ENCODE data around the gene GMIP.

Gene GMIP

GRCh38 chr19:19636573-19637185, 6.8 kb downstream of the GMIP start:
- DNase-seq (ENCODE audit: low read depth in 2 of 2): no peak

- no peak for DNase-seq (ENCODE audit: low read depth in 2 of 2)
These were observed 8.1 kb downstream of the GMIP start for GRCh38 chr19:19635313-19635702.

GRCh38 chr19:19634516-19635312, 8.7 kb downstream of the GMIP start:
- DNase-seq (ENCODE audit: low read depth in 2 of 2): no peak

GRCh38 chr19:19633711-19634515, 9.5 kb downstream of the GMIP start:
- DNase-seq (ENCODE audit: low read depth in 2 of 2): no peak

- DNase-seq (ENCODE audit: low read depth in 2 of 2): no peak
These were observed 10.8 kb downstream of the GMIP start for GRCh38 chr19:19632661-19633060.

GRCh38 chr19:19631346-19631745, 12.1 kb downstream of the GMIP start:
- DNase-seq (ENCODE audit: low read depth in 2 of 2): no peak

- no peak for DNase-seq (ENCODE audit: low read depth in 2 of 2)
These were observed 13.0 kb downstream of the GMIP start for GRCh38 chr19:19630426-19630825.

- DNase-seq (ENCODE audit: low read depth in 2 of 2): no peak
These were observed 13.4 kb downstream of the GMIP start for GRCh38 chr19:19630062-19630414.

GRCh38 chr19:19628501-19629134, 14.8 kb downstream of the GMIP start:
- DNase-seq (ENCODE audit: low read depth in 2 of 2): peak in 1 of 2 donors; percentile 36

- DNase-seq (ENCODE audit: low read depth in 2 of 2): peak; percentile 49 to 63
These were observed 15.6 kb downstream of the GMIP start, which contains the start of gene LPAR2 for GRCh38 chr19:19627621-19628500. LPAR2 (minus strand) TSS chr19:19628220; CDS start chr19:19627275, 945 bp downstream.

- DNase-seq (ENCODE audit: low read depth in 2 of 2): no peak
These were observed 16.7 kb downstream of the GMIP start for GRCh38 chr19:19626516-19627472.

- no peak for DNase-seq (ENCODE audit: low read depth in 2 of 2)
These were observed 19.4 kb downstream of the GMIP start for GRCh38 chr19:19624032-19624570.

GRCh38 chr19:19623383-19623782, 20.1 kb downstream of the GMIP start:
- no peak for DNase-seq (ENCODE audit: low read depth in 2 of 2)

GRCh38 chr19:19619849-19620210, 23.6 kb downstream of the GMIP start:
- no peak for DNase-seq (ENCODE audit: low read depth in 2 of 2)

GRCh38 chr19:19619181-19619848, 24.1 kb downstream of the GMIP start:
- DNase-seq (ENCODE audit: low read depth in 2 of 2): no peak

GRCh38 chr19:19618219-19619051, 25.0 kb downstream of the GMIP start, which contains the start of gene PBX4:
PBX4 (minus strand) TSS chr19:19618687; CDS start chr19:19618629, 58 bp downstream.
- DNase-seq (ENCODE audit: low read depth in 2 of 2): peak; percentile 98 to 99

- no peak for DNase-seq (ENCODE audit: low read depth in 2 of 2)
These were observed 28.4 kb downstream of the GMIP start for GRCh38 chr19:19615086-19615485.

- no peak for DNase-seq (ENCODE audit: low read depth in 2 of 2)
These were observed 30.0 kb downstream of the GMIP start for GRCh38 chr19:19613506-19613905.

Data from stimulated activated CD8-positive, alpha-beta memory T cell treated with anti-CD3 and anti-CD28 coated beads, Interleukin-2, amount 100 ng/mL, for 1 hour (primary cell).